K562 treated with DMSO at 1 percent for 4 hours (cell line): ENCODE results near the gene CISD3. TPM values are rescaled to one million over a fixed set of nuclear protein-coding genes. Genes with fewer than 3 reads are reported as not detected.

Experiments used
- total RNA-seq: library from RNA; unstranded; fragments of 300-600 nt; gene quantifications from 2 replicates; pipeline ENCODE4 v1.2.3, GENCODE V29; 2022; ENCODE audit not compliant: insufficient read depth

Gene CISD3
- total RNA-seq: 11.0 and 11.9 TPM in 2 replicates

GRCh38 chr17:38729886-38730525 lies at the start of gene CISD3:
Gene CISD3 (plus strand): TSS chr17:38730341. CDS start chr17:38730359, 18 bp downstream.

DNA sequence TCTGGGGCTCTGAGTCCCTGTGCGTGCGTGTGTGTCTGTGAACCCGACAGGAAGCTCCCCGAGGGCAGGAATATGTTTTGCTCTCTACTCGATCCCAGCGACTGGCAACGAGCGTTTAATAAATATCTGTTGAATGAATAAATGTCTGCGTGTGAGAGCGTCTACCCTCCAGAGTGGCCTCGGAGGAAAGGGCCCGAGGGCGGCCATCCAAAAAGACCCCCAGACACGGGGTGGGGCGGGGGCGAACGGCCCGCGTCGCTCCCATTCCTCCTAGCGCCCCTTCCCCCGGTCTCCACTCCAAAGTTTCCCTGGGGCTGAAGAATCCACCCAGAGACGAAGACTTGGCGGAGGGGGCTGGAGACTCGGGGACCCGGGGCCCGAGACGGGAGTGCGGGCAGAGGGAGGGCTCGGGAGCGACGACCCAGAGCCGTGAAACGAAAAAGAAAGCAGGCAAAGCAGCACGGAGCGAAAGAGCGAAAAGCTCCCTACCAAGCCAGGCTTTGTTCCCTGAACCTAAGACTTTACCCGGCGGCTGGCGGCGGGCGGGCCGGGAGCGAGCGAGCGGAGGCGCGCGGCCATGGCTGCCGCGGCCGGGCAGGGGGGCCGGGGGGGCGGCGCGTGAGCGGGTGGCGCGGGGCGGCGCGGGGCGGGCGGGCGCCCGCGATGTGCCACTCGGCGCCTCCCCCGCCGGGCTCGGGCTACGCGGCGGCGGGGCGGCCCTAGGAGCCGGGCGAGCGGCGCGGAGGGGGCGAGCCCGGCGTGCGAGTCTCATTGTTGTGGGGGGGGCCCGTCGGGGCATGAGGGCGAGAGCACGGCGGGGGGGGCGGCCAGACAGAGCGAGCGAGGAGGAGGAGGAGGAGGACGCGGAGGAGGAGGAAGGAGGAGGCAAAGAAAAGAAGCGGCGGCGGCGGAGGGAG lies 25.3 kb upstream of the CISD3 start, which contains the start of gene MLLT6:
MLLT6 (plus strand) TSS at position 668 of the 917 bp plus-strand sequence. CDS start 360 bp downstream, outside the sequence.

DNA sequence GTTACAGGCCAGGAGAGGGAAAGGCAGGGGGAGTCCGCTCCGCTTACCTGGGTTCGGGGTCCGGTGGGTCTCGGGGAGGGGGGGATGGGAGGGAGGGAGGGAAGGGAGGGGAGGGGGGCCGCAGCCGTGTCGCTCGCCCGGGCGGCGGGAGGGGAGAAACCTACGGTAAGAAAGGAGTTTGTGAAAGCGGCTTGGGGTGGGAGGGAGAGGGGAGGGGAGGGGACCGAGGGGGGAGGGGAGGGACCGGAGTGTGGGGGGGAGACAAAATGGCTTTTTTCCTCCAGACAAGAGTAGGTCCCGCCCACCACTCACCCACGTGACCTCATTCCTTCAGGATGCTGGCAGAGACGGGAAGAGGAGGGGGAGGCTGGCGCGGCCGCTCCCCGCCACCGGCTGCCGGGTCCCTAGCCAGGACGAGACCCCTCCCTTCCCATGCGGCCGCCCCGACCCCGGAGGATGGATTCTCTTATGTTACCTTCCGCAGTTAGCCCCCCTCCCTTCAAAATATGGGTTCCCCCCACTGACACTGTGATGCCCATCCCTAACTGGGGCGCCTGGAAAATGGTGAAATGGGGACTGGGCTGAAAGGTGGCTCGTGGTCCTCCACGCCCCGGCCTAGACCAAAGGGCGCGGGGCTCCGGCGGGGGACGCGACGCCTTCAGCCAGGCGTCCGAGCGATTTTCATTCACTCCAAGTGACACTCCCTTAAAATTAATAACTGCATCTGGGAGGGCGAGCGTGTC lies 18.2 kb downstream of the CISD3 start, which contains the start of gene PCGF2:
PCGF2 (minus strand) TSS at position 188 of the 743 bp plus-strand sequence. CDS start 7,934 bp downstream, outside the sequence.

GRCh38 chr17:38752308-38753070 lies 22.3 kb downstream of the CISD3 start, which contains the start of gene PSMB3:
Gene PSMB3 (plus strand): TSS chr17:38752741. CDS start chr17:38752827, 86 bp downstream.

Other genes starting within 250 kb of the CISD3 start
- 0.57 TPM in 1 of 2 replicates, not detected in the other for gene SRCIN1, start 124.4 kb upstream of the CISD3 start, total RNA-seq
- 3.3 and 3.4 TPM in 2 replicates for gene EPOP, start 55.4 kb upstream of the CISD3 start, total RNA-seq
- 29.5 and 34.4 TPM in 2 replicates for gene MLLT6, start 25.1 kb upstream of the CISD3 start, total RNA-seq
- 16.0 and 24.0 TPM in 2 replicates for gene PCGF2, start 18.0 kb downstream of the CISD3 start, total RNA-seq
- gene PSMB3, start 22.4 kb downstream of the CISD3 start, total RNA-seq: 382 and 436 TPM in 2 replicates
- gene PIP4K2B, start 69.2 kb downstream of the CISD3 start, total RNA-seq: 20.4 and 32.1 TPM in 2 replicates
- 8.1 and 11.1 TPM in 2 replicates for gene CWC25, start 95.0 kb downstream of the CISD3 start, total RNA-seq
- 3,286 and 3,420 TPM in 2 replicates for gene RPL23, start 123.4 kb downstream of the CISD3 start, total RNA-seq
- 128 and 139 TPM in 2 replicates for gene LASP1, start 139.7 kb downstream of the CISD3 start, total RNA-seq
- gene FBXO47, start 237.1 kb downstream of the CISD3 start, total RNA-seq: not detected in 2 replicates